Body of pancreas (tissue), 4 donors: ENCODE data around the gene SLC17A2.

ENCODE experiments used
- CTCF ChIP-seq, 7 experiments: fragments of 450-650 bp in 4 of 7; fragments of 200-600 bp in 3 of 7; sonication (generic) in 3 of 7; IDR thresholded peaks; one replicate each; pipeline ENCODE4 v1.5.1; 2016 to 2019; ENCODE audit warnings: antibody characterized with exemption in 7 of 7
- POLR2A ChIP-seq, 3 donors: fragments of 450-650 bp; IDR thresholded peaks; one replicate each; pipeline ENCODE4 v1.6.1; 2016; ENCODE audit warnings: antibody characterized with exemption in 3 of 3, mild to moderate bottlenecking in 2 of 3

GRCh38 chr6:25888626-25889025, 41.9 kb downstream of the SLC17A2 start:
- TF ChIP-seq POLR2A (IDR thresholded peaks at IDR 0.05) = no peak
- TF ChIP-seq CTCF (IDR thresholded peaks at IDR 0.05) = no peak
